GM12874 (cell line): ENCODE measurements around the gene FCN2.

Experiments used
- TF ChIP-seq, protein P1 (sequence below): IDR thresholded peaks from 2 replicates; pipeline ENCODE4 v1.5.1; 2011; ENCODE audit warnings: low read depth, mild to moderate bottlenecking, control low read depth, low read length, moderate library complexity; ENCODE audit not compliant: insufficient read depth

FCN2 gene

DNA sequence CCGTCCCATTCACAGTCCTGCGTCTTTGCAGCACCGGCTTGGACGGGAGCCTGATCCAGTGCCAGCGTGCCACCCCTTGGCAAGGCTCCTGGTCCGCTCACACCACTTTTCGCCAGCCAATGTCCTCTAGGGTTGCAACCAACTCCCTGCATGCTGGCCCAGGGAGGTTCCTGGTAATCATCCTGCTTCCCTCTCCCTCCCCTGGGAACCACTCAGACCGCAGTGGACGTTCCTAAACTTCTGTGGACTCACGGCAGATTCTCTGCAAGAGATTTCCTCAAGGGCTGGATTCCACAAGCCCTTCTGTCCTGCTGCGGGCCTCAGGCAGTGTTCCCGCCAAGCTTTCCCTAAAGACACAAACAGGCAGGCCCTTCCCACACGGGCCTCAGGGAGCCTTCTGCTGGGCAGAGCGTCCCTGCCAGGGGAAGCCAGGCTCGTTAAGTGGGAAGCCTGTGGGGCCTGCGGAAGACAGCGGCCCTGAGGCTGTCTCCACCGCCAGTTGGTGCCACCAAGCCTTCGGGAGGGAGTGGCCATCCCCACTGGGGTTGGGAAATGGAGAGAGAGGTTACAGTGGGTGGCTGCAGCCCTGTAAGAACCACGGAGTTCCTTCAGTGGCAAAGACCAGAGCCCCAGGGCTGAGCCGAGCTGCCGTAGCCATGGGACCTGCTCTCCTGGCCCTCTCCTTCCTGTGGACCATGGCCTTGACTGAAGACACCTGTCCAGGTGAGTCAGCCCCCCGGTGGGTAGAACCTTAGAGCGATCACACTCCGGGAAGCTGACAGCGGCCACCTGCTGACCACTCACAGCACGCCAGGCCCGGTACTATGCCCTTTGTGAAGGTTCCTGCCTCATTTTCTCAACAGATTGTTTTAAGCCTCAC, 16.4 kb upstream of the FCN2 start:
- TF ChIP-seq, protein P1, sequence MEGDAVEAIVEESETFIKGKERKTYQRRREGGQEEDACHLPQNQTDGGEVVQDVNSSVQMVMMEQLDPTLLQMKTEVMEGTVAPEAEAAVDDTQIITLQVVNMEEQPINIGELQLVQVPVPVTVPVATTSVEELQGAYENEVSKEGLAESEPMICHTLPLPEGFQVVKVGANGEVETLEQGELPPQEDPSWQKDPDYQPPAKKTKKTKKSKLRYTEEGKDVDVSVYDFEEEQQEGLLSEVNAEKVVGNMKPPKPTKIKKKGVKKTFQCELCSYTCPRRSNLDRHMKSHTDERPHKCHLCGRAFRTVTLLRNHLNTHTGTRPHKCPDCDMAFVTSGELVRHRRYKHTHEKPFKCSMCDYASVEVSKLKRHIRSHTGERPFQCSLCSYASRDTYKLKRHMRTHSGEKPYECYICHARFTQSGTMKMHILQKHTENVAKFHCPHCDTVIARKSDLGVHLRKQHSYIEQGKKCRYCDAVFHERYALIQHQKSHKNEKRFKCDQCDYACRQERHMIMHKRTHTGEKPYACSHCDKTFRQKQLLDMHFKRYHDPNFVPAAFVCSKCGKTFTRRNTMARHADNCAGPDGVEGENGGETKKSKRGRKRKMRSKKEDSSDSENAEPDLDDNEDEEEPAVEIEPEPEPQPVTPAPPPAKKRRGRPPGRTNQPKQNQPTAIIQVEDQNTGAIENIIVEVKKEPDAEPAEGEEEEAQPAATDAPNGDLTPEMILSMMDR, result no peak

DNA sequence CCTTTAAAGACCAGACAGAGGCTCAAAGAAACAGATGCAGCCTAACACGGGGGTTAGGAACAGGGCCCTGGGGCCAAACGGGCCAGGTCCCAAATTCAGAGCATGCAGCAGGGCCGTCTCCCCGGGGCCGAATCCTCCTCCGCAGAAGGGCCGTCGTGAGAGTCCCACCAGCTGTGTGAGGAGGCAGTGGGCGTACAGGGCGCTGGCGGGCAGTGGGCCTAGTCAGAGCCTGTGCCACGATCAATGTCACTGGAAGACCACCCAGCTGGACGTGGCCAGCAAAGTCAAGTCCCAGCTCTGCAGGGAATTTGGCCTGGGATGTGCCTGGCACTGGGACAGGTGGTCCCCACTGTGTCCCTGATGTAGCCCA, 15.8 kb upstream of the FCN2 start:
- TF ChIP-seq, protein P1, result no peak

DNA sequence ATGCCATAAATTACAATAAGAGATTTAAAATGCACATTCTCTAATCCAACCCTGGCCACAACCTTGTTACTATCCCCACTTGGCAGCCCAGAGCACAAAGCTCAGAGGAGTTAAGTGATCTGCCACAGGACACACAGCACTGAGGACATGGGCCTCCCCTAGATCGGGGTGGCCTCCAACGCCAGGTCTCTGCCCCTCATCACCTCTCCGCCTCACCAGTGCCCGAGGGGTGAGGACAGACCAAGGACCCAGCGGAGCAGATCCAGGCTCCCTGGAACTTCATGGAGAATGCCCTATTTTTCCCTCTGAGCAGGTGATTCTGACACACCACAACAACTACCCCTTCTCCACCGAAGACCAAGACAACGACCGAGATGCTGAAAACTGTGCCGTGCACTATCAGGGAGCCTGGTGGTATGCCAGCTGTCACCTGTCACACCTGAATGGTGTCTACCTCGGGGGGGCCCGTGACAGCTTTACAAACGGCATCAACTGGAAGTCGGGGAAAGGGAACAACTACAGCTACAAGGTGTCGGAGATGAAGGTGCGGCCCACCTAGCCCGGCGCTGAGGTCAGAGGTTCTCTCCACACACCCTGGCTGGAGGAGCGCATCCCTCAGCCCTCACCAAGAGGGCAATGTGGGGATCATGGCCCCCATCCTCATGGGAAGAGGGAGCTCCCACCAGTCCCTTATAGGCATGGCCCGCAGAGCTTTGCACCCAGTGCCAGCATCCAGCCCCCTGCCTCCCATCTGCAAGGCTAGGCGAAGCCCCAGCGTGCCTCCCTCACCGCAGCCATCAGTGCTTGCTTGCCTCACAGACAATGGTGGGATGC, 12.5 kb upstream of the FCN2 start:
- TF ChIP-seq, protein P1, result no peak

DNA sequence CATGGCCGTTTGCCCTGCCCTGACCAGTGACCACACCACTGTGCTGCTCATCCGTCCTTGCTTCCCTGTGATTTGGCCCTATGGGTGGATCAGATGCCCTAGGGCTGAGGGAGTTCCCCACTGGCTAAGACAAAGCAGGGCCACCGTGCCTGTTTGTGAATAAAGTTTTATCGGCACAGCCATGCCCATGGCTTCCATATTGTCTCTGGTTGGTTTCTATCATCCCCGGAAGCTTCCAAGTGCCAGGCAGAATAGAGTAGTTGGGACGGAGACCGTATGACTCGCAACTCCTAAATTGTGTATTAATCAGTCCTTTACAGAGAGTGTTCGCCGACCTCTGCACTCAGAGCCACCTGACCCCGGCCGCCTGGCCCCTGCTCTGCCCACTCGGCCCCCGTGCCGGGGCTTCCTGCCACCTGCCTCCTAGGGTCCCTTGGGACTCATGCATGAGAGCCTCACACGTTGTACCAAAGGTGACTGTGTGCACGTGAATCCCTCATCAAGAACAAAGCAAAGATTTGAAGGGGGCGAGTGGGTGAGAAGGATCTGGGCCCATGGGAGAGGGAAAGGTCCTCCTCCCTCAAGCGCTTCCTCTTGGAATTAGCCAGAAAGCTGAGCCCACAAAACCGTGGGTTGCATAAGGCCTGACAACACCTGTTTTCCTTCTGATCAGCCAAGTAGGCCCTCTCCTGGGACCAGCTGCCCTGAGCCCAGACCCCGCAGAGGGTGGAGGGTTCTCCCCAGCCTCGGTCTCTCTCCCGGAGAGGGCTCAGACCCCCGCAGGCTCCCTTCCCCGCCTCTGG, 11.7 kb upstream of the FCN2 start:
- TF ChIP-seq, protein P1, result no peak

DNA sequence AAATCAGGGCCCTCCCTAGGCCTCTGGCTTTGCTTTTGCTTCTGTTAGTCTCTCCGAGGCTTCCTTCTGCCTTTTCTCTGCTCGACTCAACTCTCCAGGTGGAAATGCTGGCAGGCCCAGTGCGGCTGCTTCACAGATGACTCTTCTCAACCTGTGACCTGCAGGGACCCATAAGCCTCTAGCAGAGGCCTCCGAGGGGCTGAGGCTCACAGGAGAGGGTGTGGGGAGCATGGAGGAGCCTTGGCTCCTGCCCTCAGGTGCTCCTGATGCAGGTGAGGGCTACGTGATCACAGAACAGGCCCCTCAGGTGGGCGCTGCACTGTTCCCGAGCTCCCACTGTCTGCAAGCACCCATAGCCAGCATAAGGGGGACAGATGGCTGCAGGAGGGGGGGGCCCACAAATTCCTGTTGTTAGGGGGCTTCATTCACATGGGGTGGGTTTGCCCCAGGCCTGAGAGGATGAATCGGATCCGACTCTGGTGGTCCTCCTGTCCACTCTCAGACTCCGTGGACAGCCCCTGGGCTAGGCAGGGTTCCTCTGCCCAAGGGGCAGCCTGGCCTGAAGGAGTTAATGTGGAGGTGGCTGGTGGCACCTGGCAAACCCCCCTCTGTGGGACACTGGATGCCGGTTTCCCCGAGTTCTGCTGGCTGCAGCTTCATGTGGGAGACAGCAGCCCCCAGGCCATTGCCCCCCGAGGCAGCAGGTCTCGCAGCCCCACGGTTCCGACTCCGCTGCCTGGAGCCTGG, 10.9 kb upstream of the FCN2 start:
- TF ChIP-seq, protein P1, result no peak

DNA sequence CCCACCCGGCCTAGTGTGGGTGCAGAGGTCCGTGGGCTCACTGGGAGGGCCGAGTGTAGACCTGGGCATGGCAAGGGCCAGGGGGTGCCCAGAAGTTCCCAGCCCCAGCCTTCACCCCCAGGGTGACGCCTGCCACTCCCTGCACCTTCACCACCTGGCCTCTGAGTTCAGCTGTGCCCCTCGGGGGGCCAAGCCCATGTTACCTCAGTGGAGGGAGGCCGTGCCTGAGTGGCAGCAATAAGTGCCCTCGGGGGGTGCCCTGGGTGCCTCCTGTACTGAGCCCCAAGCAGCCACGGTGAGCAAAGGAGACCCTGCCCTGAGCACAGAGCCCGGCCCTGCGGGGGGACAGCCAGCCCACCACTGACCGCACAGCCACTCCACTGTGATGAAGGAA, 10.3 kb upstream of the FCN2 start:
- TF ChIP-seq, protein P1, result no peak
